GM19025 (cell line): ENCODE data around the gene FBLN7.

ENCODE experiments used
- ATAC-seq: cut with Tn5 transposase; IDR thresholded peaks from one replicate; pipeline ENCODE4 v1.9.1; 2021; ENCODE audit warnings: mild to moderate bottlenecking, low read depth, moderate library complexity; ENCODE audit not compliant: unreplicated experiment

The FBLN7 gene

DNA sequence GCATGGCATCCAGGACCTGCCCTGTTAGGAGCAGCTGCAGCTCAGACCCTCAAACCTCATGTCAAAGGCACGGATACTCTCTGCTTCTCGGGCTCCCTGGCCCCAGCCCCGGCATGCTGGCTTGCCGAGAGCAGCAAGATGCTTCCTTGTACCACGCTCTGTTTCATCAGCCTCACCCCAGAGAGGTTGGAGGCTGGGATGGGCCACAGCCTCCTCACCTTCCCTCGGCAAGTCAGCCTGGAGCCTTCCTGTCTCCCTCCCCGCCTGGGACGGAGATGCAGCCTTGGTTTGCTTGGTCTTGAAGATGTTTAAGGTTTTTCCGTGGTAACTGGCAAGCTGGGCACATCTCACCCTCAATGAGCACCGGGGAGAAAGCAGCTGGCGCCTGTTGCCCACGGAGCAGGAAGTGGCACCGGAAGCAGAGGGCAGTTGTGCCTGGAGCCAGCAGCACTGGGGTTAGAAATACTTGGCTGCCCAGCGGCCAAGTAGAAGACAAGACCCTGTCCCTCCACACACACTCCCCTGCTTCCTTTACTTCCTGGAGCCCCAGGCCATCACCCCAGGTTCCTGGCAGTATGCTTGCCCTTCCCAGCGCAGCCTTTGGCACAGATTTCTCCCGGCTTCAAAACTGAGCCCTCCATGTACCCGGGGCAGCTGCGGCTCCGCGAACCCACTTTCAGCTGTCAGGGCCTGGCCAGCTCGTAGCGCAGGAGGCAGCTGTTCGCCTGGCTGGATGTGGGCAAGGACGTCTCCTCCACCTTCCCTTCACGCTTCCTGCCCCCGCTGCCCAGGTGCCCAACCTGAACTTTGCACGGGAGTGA, 17.4 kb downstream of the FBLN7 start:
- no peak for ATAC-seq

DNA sequence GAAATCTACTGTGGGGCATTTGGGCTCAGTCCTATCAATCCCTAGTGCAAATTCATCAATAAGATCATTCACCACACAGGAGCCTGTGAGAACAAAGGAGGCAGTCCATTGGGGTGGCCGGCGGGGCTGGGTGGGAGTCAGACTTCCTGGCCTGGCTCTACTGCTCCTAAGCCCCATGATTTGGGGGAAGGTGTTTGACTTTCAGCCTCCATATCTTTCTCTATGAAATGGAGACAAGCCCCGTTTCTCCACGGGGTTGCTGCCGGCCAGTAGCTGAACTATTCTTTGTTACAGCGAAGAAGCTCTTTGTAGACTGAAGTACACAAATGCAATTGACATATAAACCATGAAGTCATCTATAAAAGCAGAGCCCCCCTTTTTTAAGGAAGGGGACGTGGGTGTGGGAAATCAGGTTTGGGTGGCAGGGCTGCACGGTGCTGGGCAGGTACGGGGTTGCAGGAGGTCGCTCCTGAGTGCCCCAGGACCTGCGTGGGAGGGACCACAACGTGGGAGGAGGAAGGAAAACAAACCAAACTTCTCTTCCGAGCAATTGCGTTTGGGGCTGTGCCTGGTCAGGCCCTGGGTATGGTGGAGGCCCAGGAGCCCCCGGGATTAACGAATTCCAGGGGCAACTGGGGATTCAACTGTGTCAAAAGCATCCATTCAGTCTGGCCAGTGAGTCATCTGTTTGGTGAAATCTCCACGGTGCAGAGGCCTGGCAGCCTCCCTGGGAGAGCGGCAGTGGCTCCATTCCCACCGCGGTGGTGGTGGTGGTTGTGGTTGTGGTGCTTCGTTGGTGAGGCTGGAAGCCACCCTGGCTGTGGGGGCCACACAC, 18.2 kb downstream of the FBLN7 start:
- ATAC-seq: no peak

DNA sequence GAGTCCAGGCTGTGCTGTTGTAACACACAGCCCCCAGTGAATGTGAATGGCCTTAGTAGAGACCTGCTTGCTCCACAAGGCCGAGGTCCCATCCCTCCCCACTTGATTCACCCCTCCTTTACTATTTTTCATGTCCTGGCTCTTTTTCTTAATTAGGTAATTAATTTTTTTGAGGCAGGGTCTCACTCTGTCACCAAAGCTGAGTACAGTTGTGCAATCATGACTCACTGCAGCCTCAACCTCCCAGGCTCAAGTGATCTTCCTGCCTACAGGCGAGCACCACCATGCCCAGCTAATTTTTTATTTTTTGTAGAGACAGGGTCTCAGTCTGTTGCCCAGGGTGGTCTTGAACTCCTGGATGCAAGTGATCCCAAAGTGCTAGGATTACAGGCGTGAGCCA, 19.3 kb downstream of the FBLN7 start:
- no peak for ATAC-seq

DNA sequence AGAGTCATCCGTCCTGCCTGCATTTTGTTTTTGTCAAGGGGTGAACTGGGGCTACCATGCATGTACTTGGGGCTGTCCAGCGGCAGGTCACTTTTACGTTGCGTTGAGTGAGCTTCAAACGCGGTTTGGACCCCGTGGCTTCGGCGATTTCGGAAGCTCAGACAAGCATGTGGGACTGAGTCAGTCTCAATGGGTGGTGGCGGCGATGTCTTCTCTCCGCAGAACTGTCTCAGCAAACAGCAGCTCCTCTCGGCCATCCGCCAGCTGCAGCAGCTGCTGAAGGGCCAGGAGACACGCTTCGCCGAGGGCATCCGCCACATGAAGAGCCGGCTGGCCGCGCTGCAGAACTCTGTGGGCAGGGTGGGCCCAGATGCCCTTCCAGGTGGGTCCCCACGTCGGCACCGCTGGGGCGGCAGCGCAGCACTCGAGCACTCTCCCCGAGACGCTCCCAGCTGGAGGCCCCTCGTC, 21.3 kb downstream of the FBLN7 start:
- ATAC-seq: no peak

DNA sequence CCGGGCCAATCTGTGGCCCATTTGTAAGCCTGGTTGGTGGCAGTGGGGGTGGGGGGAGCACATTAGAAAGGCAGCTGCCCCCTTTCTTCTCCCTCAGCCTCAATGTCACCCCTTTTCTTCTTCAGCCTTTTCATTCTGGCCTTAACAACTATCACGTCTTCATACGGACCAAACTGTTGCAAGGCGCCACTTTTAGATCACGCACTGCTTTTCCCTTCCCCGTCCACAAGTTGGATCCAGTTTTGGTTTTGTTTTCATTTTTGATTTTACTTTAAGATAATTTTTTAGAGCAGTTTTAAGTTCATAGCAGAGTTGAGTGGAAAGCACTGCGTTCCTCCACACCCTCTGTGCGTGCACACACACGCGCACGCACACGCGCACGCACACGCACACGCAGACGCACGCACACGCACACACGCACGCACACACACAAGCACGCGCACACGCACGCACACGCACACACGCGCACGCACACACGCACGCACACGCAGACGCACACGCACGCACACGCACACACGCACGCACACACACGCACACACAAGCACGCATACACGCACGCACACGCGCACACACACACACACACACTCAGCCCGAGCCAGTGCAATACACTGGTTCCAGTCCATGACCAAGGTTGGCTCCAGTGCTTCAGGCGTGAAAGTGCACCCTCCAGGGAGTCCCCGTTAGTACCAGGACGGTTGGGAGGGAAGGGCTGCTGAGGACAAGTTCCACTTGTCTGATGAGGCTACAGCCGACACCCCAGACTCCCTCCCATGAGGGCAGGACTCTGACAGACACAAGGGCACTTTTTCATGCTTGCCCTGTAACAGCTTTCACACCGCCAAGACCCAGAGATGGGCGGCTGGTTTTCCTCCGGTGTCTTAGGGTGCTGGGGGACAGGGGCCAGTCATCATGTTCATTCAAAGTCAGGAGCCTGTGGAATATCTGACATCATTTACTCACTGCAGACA, 22.4 kb downstream of the FBLN7 start:
- ATAC-seq: no peak

DNA sequence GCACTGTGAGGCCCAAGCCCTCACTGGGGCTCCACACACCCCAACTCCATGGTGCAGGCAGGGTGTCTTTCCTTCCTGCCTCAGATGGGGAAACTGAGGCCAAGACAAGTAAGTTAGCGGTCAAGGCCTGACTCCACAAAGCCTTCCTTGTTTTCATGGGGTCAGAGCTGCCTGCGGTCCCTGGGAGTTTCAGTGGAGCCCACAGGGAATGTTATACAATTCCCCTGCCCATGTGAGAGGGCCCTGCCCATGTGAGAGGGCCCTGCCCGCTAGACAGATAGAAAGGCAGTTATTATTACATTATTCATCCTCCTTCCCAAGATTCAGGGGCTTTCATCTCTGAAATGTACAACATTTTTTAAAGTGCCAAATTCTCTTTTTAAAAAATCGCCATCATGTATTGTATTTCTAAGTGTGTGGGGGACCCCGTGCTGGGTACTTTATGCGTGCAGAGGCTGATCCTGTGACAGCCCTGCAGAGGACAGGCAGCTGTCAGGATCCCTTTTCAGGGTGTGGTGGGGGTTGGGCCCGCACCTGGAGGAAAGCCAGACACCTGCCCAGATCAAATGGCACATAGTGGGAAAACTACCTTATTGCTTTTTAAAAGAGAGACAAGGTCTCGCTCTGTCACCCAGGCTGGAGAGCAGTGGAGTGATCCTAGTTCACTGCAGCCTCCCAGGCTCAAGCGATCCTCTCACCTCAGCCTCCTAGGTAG, 23.4 kb downstream of the FBLN7 start:
- no peak for ATAC-seq

DNA sequence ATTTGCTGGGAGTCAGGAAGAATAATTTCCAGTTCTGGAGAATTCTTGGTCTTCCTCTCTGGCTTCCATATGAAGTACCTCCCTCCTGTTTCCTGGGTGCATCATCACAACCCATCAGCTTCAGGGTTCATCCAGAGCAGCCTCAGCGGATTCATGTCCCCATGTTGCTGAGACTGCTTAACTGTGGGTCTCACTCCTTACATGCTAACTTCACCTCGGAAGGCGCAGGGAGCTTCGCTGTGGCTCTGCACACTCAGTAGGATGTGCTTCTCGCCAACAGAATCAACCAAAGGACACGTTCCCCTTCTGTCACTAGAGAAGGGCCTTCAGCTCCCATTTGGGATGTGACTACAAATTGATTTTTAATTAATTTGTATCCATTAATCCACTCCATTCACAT, 24.2 kb downstream of the FBLN7 start:
- ATAC-seq: no peak

DNA sequence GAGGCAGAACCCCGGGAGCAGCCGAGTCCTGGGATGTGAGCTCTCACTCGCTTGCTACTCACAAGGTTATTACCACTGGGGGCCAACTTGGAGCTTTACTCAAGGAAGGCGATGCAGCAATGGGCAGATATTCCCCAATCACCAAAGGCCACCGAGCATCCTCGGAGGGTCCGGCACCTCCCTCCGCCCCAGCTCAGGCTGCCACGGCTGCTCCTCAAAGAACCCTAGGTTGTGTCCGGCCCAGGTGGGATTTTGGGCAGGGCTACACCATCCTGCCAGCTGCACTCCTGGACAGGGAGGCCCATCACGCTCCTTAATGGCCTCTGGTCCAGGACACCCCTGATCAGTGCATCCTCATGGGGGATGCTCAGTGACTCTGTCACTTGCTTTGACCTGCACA, 24.8 kb downstream of the FBLN7 start:
- ATAC-seq: no peak

DNA sequence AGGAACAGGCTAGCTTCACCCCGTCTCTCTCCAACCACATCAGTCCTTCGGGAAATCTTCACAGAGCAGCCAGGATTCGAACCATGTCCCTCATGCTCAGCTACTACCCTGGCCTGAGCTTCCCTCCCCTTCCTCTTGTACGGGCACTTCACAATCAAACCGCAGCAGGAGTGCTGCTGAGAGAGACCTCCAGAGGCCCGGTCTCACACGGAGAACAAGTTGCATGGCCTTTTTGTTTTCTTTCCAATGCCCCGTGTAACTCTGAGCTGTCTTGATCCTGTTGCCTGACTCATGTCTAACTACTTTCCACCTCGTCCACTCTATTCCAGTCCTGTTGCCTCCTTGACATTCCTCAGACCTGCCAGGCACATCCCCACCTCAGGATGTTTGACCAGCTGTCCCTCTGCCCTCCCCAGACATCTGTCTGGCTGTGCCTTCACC, 25.4 kb downstream of the FBLN7 start:
- no peak for ATAC-seq

DNA sequence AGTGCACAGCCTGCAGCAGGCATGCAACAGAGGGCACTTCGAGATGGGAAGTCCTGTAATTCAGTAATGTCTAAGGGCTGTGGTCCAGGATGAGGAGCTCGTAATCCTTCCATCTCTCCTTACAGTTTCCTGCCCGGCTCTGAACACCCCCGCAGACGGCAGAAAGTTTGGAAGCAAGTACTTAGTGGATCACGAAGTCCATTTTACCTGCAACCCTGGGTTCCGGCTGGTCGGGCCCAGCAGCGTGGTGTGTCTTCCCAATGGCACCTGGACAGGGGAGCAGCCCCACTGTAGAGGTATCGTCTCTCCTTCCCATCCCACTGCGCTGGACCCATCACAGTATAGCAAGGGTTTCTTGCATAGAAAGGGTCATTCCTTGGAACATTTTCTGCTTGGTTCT, 26.7 kb downstream of the FBLN7 start:
- ATAC-seq: no peak

DNA sequence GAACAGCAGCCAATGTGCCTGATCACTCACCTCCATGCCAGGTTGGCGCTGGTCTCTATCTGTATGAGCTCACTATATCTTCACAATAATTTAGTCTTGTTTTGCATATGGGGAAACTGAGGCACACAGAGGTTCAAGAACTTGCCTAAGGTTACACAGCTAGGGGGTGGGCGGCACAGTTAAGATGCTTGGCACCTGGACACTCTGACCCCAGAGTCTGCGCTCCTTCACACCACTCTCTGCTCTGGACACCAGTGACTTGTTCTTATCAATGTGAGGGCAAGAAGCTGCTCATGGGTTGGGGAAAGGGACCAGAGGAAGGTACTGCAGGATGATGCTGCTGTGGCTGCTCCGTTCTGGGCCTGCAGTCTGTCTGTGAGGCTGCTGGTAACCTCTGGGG, 27.1 kb downstream of the FBLN7 start:
- ATAC-seq: no peak

DNA sequence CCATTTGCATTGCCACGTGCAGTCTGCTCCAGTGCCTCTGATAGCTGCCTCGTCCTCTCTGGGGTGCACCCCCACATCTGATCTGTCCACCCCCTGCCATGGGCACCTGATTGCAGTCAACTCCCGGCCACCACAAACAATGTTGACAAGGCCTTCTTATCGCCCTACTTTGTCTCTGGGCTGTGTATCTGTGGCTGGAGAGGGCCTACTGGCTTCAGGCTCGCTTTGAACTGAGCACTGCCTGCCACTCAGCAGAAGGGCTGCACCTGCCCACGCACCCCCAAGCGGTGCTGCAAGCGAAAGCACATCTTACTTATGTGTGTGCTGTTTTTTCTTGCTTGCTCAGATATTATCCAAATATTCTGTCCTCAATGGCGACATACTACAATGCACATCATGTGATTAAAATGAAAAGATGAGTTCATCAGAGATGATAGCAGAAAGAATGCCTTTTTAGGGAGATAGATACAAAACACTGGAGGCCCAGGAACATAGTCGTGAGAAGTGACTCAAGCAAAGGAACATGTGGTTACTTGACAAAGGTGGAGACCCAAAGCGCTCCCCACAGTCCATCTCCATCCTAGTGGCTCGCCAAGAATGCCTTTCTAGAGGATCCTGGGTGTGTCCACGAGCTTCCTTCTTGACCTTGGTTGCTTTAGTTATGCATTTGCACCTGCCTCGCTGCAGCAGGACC, 28.8 kb downstream of the FBLN7 start:
- no peak for ATAC-seq

DNA sequence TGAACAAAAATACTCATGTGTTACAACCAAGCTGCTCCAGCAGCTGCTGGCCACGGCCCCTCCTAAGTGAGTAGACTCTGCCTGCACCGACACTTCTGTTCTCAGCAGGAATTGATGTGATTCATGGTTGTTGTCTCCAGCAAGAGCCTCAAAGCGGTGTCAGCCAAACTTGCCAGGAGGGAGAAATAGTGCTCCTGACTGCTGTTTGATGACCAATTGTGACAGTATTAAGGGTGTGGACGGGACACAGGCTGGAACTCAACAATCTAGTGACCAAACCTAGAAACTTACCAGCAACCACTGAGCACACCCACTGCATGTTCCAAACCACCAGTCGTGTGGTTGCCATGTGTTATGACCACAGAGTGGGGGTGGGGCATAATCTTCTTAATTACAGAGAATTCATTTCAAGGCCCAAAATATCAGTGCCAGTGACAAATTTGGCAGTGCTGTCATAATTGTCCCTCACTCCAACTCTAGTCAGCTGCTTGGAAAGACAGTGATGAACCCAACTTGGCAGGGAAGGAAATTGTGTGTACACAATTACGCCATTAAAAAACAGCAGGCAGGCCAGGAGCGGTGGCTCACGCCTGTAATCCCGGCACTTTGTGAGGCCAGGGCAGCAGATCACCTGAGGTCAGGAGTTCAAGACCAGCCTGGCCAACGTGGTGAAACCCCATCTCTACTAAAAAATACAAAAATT, 30.4 kb downstream of the FBLN7 start:
- no peak for ATAC-seq

DNA sequence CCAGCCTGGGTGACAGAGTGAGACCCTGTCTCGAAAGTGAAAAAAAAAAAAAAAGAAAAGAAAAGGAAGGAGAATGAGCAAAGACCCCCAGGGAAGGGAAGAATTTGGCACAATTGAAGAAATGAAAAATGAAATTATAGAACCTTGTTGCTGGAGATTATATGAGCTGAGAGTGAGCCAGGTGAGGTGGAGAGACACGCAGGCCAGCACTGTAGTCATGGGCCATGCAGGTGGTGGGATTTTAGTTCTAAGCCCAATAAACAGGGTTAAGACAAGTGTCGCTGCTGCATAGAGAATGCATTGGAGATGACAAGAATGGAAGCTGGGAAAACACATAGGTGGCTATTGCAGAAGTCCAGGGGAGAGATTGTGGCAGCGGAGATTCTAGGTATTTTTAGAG, 32.3 kb downstream of the FBLN7 start:
- no peak for ATAC-seq

DNA sequence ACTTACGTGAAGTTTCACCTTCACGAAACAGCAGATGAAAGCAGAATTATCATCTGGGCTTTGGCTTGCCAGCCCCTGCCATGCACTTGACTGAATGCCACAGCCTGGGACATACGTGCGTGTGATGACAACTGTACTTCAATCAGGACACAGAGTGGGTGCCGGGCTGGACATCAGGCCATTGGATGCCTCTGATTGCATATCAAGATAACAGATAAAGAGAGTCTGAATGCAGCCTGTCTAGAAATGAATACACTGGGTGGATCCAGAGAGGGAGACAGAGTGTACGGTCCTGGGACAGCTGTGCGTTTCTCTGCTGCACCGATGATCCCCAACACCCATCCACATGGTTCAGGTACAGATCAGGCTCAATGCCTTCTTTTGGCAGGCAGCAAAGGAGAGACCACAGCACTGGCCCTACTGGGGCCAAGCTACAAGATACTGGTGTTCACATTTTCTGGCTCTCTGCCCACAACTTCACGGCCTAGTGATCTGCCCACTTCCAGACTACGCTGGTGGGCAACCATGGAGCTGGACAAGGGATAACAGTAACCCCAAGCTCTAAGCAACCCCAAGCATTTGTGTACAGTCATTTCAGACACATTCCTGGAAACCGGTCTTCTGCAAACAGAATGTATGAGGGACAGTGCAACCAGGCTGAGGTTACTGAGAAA, 35.6 kb downstream of the FBLN7 start:
- no peak for ATAC-seq

DNA sequence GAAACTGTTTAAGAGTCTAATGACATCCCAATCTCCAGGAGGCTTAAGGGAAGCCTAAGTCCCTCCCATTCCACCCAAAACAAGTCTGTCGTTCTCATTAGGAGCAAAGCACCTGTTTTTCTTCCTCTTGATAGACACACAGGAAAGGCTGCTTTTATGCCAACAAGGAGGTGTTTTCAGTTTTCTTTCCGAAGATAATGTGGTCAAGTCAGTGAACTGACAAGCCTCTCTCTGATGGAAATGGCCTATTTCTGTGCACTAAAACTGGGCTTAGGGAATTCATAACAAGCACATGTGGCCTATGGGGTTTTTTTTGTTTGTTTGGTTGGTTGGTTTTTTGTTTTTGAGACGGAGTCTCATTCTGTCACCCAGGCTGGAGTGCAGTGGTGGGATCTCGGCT, 36.2 kb downstream of the FBLN7 start:
- ATAC-seq: no peak

DNA sequence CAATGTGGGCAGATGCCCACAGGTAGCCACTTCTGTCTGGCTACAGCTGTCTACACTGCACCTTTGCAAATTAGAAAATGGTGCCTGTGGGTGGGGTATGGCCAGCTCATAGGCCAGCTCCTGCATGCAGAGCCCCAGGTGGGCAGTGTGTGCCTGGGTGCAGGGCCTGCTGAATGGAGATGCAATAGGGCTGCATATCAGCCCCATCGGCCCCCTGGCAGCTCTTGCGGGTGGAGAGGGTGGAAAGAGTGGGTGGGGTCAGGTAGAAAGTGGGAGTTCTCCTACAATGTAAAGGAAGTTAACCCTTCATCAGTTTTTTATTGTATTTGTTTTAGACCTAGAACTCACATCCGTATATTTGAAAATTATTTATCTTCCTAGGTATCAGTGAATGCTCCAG, 37.1 kb downstream of the FBLN7 start:
- no peak for ATAC-seq

DNA sequence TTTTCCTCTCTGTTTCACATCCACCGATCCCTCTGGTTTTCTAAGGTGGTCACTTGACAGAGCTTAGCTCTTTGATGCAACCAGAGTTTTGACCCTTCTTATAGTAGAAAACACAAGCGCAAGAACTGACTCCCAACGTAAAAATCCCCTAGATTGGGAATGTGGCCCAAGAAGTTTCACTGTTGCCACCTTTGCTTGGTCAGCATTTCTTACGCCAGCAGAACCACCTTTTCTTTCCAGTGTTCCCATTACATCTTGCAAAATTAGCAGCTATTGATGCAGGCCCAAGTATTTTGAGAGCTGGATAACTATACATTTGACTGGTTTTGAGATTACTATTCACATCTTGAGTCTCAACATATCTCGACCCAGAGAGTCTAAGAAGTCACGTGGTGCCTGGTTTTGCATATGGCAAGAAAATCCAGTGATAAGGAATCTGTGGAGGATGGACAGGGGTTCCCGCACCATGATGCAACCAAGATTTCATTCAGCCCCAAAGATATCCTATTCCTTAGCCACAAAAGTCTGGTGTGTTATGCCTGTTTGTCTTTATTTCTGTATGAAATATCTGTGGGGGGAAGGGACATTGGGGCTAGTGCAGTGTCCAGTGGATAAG, 37.9 kb downstream of the FBLN7 start:
- ATAC-seq: no peak
